ENCODE results near the gene CDH6. TPM values are rescaled to one million over a fixed set of nuclear protein-coding genes. Genes with fewer than 3 reads are reported as not detected.

CDH6 gene
- total and polyA plus RNA-seq, 2 experiments from 2014 or later: 0.77 TPM; not detected in 1

GRCh38 chr5:31218978-31219377, 25.5 kb downstream of the CDH6 start:
- Histone ChIP-seq H3K4me3 (no peak overlapping the region), H3K36me3 (no peaks in the 10 kb centered on the region), H3K4me1 (ENCODE audit: low read depth) (peaks cover 24% of the 10 kb centered on the region), H3K27ac (no peak overlapping the region), H3K27me3 (no peaks in the 10 kb centered on the region), H3K9me3 (ENCODE audit: low read depth) (no peaks in the 10 kb centered on the region)
- TF ChIP-seq, protein P1, sequence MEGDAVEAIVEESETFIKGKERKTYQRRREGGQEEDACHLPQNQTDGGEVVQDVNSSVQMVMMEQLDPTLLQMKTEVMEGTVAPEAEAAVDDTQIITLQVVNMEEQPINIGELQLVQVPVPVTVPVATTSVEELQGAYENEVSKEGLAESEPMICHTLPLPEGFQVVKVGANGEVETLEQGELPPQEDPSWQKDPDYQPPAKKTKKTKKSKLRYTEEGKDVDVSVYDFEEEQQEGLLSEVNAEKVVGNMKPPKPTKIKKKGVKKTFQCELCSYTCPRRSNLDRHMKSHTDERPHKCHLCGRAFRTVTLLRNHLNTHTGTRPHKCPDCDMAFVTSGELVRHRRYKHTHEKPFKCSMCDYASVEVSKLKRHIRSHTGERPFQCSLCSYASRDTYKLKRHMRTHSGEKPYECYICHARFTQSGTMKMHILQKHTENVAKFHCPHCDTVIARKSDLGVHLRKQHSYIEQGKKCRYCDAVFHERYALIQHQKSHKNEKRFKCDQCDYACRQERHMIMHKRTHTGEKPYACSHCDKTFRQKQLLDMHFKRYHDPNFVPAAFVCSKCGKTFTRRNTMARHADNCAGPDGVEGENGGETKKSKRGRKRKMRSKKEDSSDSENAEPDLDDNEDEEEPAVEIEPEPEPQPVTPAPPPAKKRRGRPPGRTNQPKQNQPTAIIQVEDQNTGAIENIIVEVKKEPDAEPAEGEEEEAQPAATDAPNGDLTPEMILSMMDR (IDR thresholded peaks at IDR 0.05; ENCODE audit: low read depth, low read length): no peak
- no peak for DNase-seq (ENCODE audit: low read depth in 1 of 2, low spot score in 1 of 2)

- no peak overlapping the region for H3K4me3 ChIP-seq
- no peak overlapping the region for H3K27ac ChIP-seq
- H3K36me3 ChIP-seq: no peaks in the 10 kb centered on the region
- H3K9me3 ChIP-seq (ENCODE audit: low read depth): no peaks in the 10 kb centered on the region
- peaks cover 20% of the 10 kb centered on the region for H3K4me1 ChIP-seq (ENCODE audit: low read depth)
- no peaks in the 10 kb centered on the region for H3K27me3 ChIP-seq
- TF ChIP-seq, protein P1 (IDR thresholded peaks at IDR 0.05; ENCODE audit: low read depth, low read length): no peak
- DNase-seq (ENCODE audit: low read depth in 1 of 2, low spot score in 1 of 2): peak in 1 of 2 donors; percentile 52
These were observed 27.5 kb downstream of the CDH6 start for GRCh38 chr5:31221001-31221400.

DNA sequence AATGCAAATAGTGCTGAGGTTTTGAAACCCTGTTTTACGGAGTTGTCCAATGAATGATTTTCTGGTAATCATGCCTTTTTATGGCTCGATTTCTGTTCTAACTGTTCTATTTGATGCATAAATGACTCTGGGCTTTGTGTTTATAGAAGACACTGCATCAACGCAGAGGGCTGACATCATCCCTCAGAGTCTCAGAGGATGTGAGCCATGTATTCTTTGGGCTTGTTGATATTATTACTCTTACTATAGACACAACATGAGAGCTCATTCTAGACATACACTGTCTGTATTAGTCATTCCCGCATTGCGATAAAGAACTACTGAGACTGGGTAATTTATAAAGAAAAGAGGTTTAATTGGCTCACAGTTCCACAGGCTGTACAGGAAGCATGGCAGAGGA, 31.6 kb downstream of the CDH6 start:
- Histone ChIP-seq H3K4me3 (no peak overlapping the region), H3K9me3 (ENCODE audit: low read depth) (no peaks in the 10 kb centered on the region), H3K27ac (no peak overlapping the region), H3K36me3 (no peaks in the 10 kb centered on the region), H3K27me3 (no peaks in the 10 kb centered on the region), H3K4me1 (ENCODE audit: low read depth) (peaks cover 20% of the 10 kb centered on the region)
- TF ChIP-seq, protein P1 (IDR thresholded peaks at IDR 0.05; ENCODE audit: low read depth, low read length): no peak
- no peak for DNase-seq (ENCODE audit: low read depth in 1 of 2, low spot score in 1 of 2)

DNA sequence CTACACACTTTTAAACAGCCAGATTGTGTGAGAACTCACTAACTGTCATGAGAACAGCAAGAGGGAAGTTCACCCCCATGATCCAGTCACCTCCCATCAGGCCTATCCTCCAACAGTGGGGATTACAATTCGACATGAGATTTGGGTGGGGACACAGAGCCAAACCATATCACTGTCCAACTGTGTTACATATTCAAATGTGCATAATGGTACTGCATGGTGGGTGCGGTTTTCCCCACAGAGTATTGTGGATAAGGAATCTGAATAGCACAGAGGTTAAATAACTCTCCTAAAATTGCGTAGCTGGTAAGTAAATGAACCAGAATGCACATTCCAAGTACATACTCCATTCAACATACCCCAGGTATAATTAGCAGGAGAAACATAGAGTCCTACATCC, 32.1 kb downstream of the CDH6 start:
- DNase-seq (ENCODE audit: low read depth in 1 of 2, low spot score in 1 of 2): no peak
- Histone ChIP-seq H3K36me3 (no peaks in the 10 kb centered on the region), H3K27me3 (no peaks in the 10 kb centered on the region), H3K9me3 (ENCODE audit: low read depth) (no peaks in the 10 kb centered on the region), H3K4me1 (ENCODE audit: low read depth) (peaks cover 20% of the 10 kb centered on the region), H3K4me3 (no peak overlapping the region), H3K27ac (no peak overlapping the region)
- TF ChIP-seq, protein P1 (IDR thresholded peaks at IDR 0.05; ENCODE audit: low read depth, low read length): no peak

- Histone ChIP-seq H3K27ac (no peak overlapping the region), H3K4me1 (ENCODE audit: low read depth) (peaks cover 12% of the 10 kb centered on the region), H3K27me3 (no peaks in the 10 kb centered on the region), H3K9me3 (ENCODE audit: low read depth) (no peaks in the 10 kb centered on the region), H3K4me3 (no peak overlapping the region), H3K36me3 (no peaks in the 10 kb centered on the region)
- DNase-seq (ENCODE audit: low read depth in 1 of 2, low spot score in 1 of 2): no peak
- TF ChIP-seq, protein P1 (IDR thresholded peaks at IDR 0.05; ENCODE audit: low read depth, low read length): no peak
These were observed 33.2 kb downstream of the CDH6 start for GRCh38 chr5:31226651-31227050.

DNA sequence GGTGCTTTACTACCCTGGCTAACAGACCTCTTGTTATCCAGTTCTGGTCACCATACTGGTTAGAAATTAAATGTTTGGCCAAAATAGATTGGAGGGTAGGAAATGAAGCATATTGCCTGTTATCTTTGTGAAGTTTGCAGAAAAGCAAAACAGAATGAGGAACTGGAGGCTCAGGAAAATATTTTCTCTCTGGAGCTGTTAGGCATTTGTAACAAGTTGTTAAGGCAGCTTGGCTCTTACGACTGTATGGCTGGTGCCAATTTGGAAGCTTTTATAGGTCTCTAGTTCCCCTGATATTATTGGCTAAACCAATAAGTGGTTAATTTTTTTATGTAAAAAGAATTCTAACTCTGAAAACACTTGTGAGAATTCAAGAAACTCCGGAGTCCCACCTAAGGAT, 35.8 kb downstream of the CDH6 start:
- H3K4me1 ChIP-seq (ENCODE audit: low read depth): no peaks in the 10 kb centered on the region
- DNase-seq (ENCODE audit: low read depth in 1 of 2, low spot score in 1 of 2): no peak
- no peaks in the 10 kb centered on the region for H3K27me3 ChIP-seq
- no peaks in the 10 kb centered on the region for H3K36me3 ChIP-seq
- no peak overlapping the region for H3K4me3 ChIP-seq
- H3K27ac ChIP-seq: no peak overlapping the region
- no peaks in the 10 kb centered on the region for H3K9me3 ChIP-seq (ENCODE audit: low read depth)
- TF ChIP-seq, protein P1 (IDR thresholded peaks at IDR 0.05; ENCODE audit: low read depth, low read length): no peak
